Peyer's patch (tissue), 4 donors: ENCODE measurements around the gene CDC42.

ENCODE experiments used
- CTCF ChIP-seq, 6 experiments: fragments of 450-650 bp in 4 of 6; fragments of 200-600 bp in 2 of 6; sonication (generic) in 1 of 6; IDR thresholded peaks; one replicate each; pipeline ENCODE4 v1.5.1; 2017 to 2019; ENCODE audit warnings: antibody characterized with exemption in 6 of 6, mild to moderate bottlenecking in 3 of 6, moderate library complexity in 1 of 6
- POLR2A ChIP-seq, 2 donors: fragments of 450-650 bp; IDR thresholded peaks; one replicate each; pipeline ENCODE4 v1.5.1; 2017; ENCODE audit warnings: antibody characterized with exemption in 2 of 2, mild to moderate bottlenecking in 2 of 2, moderate library complexity in 2 of 2

- TF ChIP-seq POLR2A (IDR thresholded peaks at IDR 0.05) (no peak), CTCF (IDR thresholded peaks at IDR 0.05) (no peak)
Observed at GRCh38 chr1:22026924-22027289, 25.6 kb upstream of the CDC42 start.
